RWPE2 (cell line): ENCODE measurements around the gene WFIKKN1.

Source experiments
- ATAC-seq: fragments of 200-7000 bp; cut with Tn5 transposase; 3 replicates; pipeline ENCODE4 v1.9.1; 2021; ENCODE audit warnings: low read depth
- DNase-seq: peaks from one replicate; pipeline ENCODE4 v3.0.0-alpha.2; 2020; ENCODE audit warnings: low spot score
- H3K27ac ChIP-seq: fragments of 450-650 bp; 2 replicates; pipeline ENCODE4 v1.5.1; 2017; ENCODE audit warnings: mild to moderate bottlenecking; ENCODE audit not compliant: poor library complexity, severe bottlenecking
- H3K27me3 ChIP-seq: fragments of 250-450 bp; sonication (Bioruptor Pico); 2 replicates; pipeline ENCODE4 v1.5.1; 2021; ENCODE audit warnings: mild to moderate bottlenecking, moderate library complexity; ENCODE audit not compliant: insufficient read depth, poor library complexity, severe bottlenecking
- H3K36me3 ChIP-seq: fragments of 250-450 bp; sonication (Bioruptor Pico); 2 replicates; pipeline ENCODE4 v1.5.1; 2020; ENCODE audit warnings: low read depth, mild to moderate bottlenecking, moderate library complexity
- H3K4me1 ChIP-seq: fragments of 250-450 bp; sonication (Bioruptor Pico); 2 replicates; pipeline ENCODE4 v1.5.1; 2021; ENCODE audit warnings: mild to moderate bottlenecking, moderate library complexity; ENCODE audit not compliant: insufficient read depth, poor library complexity, severe bottlenecking
- H3K4me3 ChIP-seq: fragments of 250-450 bp; sonication (Bioruptor Pico); 2 replicates; pipeline ENCODE4 v1.5.1; 2021; ENCODE audit warnings: mild to moderate bottlenecking, moderate library complexity; ENCODE audit not compliant: severe bottlenecking
- H3K9me3 ChIP-seq: fragments of 250-450 bp; sonication (Bioruptor Pico); 2 replicates; pipeline ENCODE4 v1.5.1; 2021; ENCODE audit warnings: mild to moderate bottlenecking, moderate library complexity; ENCODE audit not compliant: severe bottlenecking
- CTCF ChIP-seq: fragments of 450-650 bp; IDR thresholded peaks from one replicate; pipeline ENCODE4 v1.5.1; 2017; ENCODE audit warnings: mild to moderate bottlenecking, moderate library complexity; ENCODE audit not compliant: poor library complexity, severe bottlenecking

Gene WFIKKN1

GRCh38 chr16:629185-629832 lies 1.5 kb upstream of the WFIKKN1 start:
- Histone ChIP-seq H3K27ac (no peak overlapping the region), H3K9me3 (no peaks in the 10 kb centered on the region), H3K36me3 (peaks cover 10% of the 10 kb centered on the region), H3K4me3 (no peak overlapping the region), H3K27me3 (no peaks in the 10 kb centered on the region), H3K4me1 (peaks cover 14% of the 10 kb centered on the region)
- ATAC-seq (no peak), DNase-seq (no peak)
- TF ChIP-seq CTCF: no peak

- Histone ChIP-seq H3K27me3 (no peaks in the 10 kb centered on the region), H3K4me1 (peaks cover 14% of the 10 kb centered on the region), H3K9me3 (no peaks in the 10 kb centered on the region), H3K4me3 (no peak overlapping the region), H3K27ac (no peak overlapping the region), H3K36me3 (peaks cover 10% of the 10 kb centered on the region)
- no peak for TF ChIP-seq CTCF
- no peak for DNase-seq
- ATAC-seq: no peak
These were observed 944 bp upstream of the WFIKKN1 start for GRCh38 chr16:629833-630248.

GRCh38 chr16:630249-630814 lies 453 bp upstream of the WFIKKN1 start:
- ATAC-seq: no peak
- peaks cover 10% of the 10 kb centered on the region for H3K36me3 ChIP-seq

GRCh38 chr16:631808-632358 lies 1.1 kb downstream of the WFIKKN1 start:
- no peak for TF ChIP-seq CTCF
- ATAC-seq (no peak), DNase-seq (no peak)
- Histone ChIP-seq H3K27me3 (no peaks in the 10 kb centered on the region), H3K4me1 (peaks cover 10% of the 10 kb centered on the region), H3K4me3 (no peak overlapping the region), H3K27ac (no peak overlapping the region), H3K36me3 (peaks cover 7% of the 10 kb centered on the region; the same call in 1 of the 2 replicates), H3K9me3 (no peaks in the 10 kb centered on the region)

More at GRCh38 chr16:630249-630814, 453 bp upstream of the WFIKKN1 start:
- TF ChIP-seq CTCF: no peak
- no peaks in the 10 kb centered on the region for H3K27me3 ChIP-seq
- peaks cover 14% of the 10 kb centered on the region for H3K4me1 ChIP-seq
- DNase-seq: no peak
- no peak overlapping the region for H3K27ac ChIP-seq
- no peaks in the 10 kb centered on the region for H3K9me3 ChIP-seq
- no peak overlapping the region for H3K4me3 ChIP-seq
